Thoracic aorta (tissue), 2 donors: ENCODE measurements around the gene AIFM1. TPM values are rescaled to one million over a fixed set of nuclear protein-coding genes. Genes with fewer than 3 reads are reported as not detected.

Source experiments
- ATAC-seq: fragments of 150-250 bp; one replicate; pipeline ENCODE4 v1.8.0; 2017; ENCODE audit warnings: low read depth; ENCODE audit not compliant: insufficient number of reproducible peaks, low FRiP score
- DNase-seq: peaks from one replicate; pipeline ENCODE4 v3.0.0-alpha.2; 2020; ENCODE audit warnings: low spot score
- H3K27ac ChIP-seq, 2 donors: fragments of 200-600 bp; sonication (generic); 1 replicate in 1 of 2; 2 replicates in 1 of 2; pipeline ENCODE4 v1.5.1; 2016; ENCODE audit warnings: mild to moderate bottlenecking in 2 of 2, moderate library complexity in 2 of 2
- H3K27me3 ChIP-seq: fragments of 200-600 bp; sonication (generic); replicated peaks from 2 replicates; pipeline ENCODE4 v1.6.0; 2016; ENCODE audit warnings: mild to moderate bottlenecking; ENCODE audit not compliant: insufficient read depth
- H3K36me3 ChIP-seq: fragments of 200-600 bp; sonication (generic); one replicate; pipeline ENCODE4 v1.5.1; 2016
- H3K4me1 ChIP-seq, 2 donors: fragments of 200-600 bp; sonication (generic); 1 replicate in 1 of 2; 2 replicates in 1 of 2; pipeline versions ENCODE4 v1.5.1 to v1.6.0; 2016; ENCODE audit warnings: low read depth in 2 of 2, mild to moderate bottlenecking in 1 of 2; ENCODE audit not compliant: control insufficient read depth in 1 of 2
- H3K4me3 ChIP-seq: fragments of 200-600 bp; sonication (generic); 2 replicates; pipeline ENCODE4 v1.5.1; 2016; ENCODE audit warnings: mild to moderate bottlenecking
- H3K9me3 ChIP-seq: fragments of 200-600 bp; sonication (generic); 2 replicates; pipeline ENCODE4 v1.5.1; 2016
- CTCF ChIP-seq: fragments of 200-600 bp; sonication (generic); IDR thresholded peaks from one replicate; pipeline ENCODE4 v1.5.1; 2019; ENCODE audit warnings: antibody characterized with exemption
- total RNA-seq, 2 donors: library from RNA; depleted of rRNA; stranded (reverse); fragments of >200 nt; gene quantifications; one replicate each; pipeline versions ENCODE4 v1.1.0 to v1.2.3, GENCODE V29; 2016

The AIFM1 gene
- total RNA-seq, 2 donors from 2014 or later, result 11.4 to 13.6 TPM

DNA sequence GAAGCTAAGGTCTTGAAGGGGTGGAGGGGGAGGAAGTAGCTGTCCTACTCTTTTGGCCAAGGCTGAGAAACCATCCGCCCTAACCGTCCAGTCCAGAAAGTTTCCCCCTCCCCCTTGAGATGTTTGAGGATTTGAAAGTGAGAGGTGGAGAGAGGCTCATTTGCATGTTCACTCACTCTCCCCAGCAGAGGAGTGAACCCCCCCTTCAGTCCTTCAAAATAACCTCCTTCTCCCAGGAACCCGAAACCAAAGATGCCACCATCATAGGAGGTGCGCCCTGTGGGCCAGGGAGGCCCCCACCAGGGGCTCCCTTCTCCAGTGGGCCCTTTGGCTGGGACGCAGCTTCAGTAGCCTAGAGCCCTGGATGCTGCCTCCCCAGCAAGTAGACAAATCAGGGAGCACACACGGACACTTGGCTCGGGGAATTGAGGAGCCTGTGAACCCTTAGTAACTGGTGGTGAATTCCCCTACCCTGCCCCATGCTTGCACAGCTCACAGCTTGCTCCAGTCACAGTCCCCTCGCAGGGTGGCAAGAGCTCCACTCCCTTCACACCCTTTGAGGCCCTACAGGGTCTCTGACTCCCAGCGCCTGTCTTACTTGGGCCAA, 80.9 kb downstream of the AIFM1 start:
- Histone ChIP-seq H3K4me1 (peaks cover 4 to 13% of the 10 kb centered on the region in 2 donors), H3K27me3 (no peaks in the 10 kb centered on the region), H3K4me3 (no peak overlapping the region), H3K9me3 (no peaks in the 10 kb centered on the region), H3K36me3 (no peaks in the 10 kb centered on the region), H3K27ac (no peak overlapping the region)
- no peak for TF ChIP-seq CTCF
- no peak for ATAC-seq
- no peak for DNase-seq

DNA sequence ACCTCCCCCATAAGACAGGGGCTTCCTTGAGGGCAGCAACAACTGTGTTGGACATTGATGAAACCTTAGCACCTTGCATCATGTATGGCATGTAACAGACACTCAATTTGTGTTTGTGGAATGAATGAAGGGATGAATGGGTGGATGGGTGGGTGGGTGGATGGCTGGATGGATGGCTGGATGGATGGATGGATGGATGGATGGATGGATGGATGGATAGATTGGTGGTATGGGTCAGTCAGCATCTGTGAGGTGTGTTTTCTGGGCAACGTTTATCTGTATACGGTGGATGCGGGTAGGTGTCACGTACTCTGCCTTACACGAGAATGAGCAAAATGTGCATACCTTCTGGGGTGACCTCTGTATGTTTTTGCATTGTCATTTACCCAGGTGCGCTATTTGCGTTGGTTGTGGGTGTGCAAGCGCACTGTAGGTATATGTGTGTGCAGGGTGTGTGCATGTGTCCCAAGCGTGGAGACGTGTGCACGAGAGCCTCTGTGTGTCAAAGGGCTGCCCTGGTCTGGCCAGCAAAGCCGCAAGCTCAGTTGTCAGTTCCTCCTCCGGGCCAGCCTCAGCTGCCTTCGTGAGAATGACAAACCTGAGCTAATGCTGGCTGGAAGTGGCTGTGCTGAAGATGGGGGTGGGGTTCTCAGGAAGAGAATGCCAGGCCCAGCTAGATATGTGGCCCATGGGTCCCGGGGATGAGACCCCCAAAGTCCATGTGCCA, 81.8 kb downstream of the AIFM1 start:
- Histone ChIP-seq H3K27ac (no peak overlapping the region), H3K9me3 (no peaks in the 10 kb centered on the region), H3K4me3 (no peak overlapping the region), H3K4me1 (peaks cover 4 to 13% of the 10 kb centered on the region in 2 donors), H3K27me3 (no peaks in the 10 kb centered on the region), H3K36me3 (no peaks in the 10 kb centered on the region)
- ATAC-seq (no peak), DNase-seq (no peak)
- TF ChIP-seq CTCF, result no peak

- no peaks in the 10 kb centered on the region for H3K27me3 ChIP-seq
- no peak for DNase-seq
- H3K27ac ChIP-seq, result no peak overlapping the region
- H3K9me3 ChIP-seq, result no peaks in the 10 kb centered on the region
- H3K4me3 ChIP-seq, result no peak overlapping the region
- ATAC-seq, result no peak
- no peak for TF ChIP-seq CTCF
- peaks cover 4 to 13% of the 10 kb centered on the region in 2 donors for H3K4me1 ChIP-seq
- H3K36me3 ChIP-seq, result no peaks in the 10 kb centered on the region
These were observed 82.5 kb downstream of the AIFM1 start for GRCh38 chrX:130083107-130083490.

GRCh38 chrX:130082244-130083106, 83.2 kb downstream of the AIFM1 start:
- Histone ChIP-seq H3K27me3 (no peaks in the 10 kb centered on the region), H3K36me3 (no peaks in the 10 kb centered on the region), H3K9me3 (no peaks in the 10 kb centered on the region), H3K4me1 (peaks cover 4 to 13% of the 10 kb centered on the region in 2 donors), H3K4me3 (peak overlapping the region; percentile 23), H3K27ac (peak overlapping the region in 1 of 2 donors; percentile 53)
- DNase-seq (no peak), ATAC-seq (no peak)
- TF ChIP-seq CTCF, result no peak
